PC-3 (cell line): ENCODE results near the gene PKMYT1. TPM values are rescaled to one million over a fixed set of nuclear protein-coding genes. Genes with fewer than 3 reads are reported as not detected.

Source experiments
- ATAC-seq: fragments of 200-7000 bp; cut with Tn5 transposase; 2 replicates; pipeline ENCODE4 v1.9.1; 2020; ENCODE audit warnings: mild to moderate bottlenecking, moderate library complexity
- BruUV-seq: library from RNA; stranded (reverse); fragments of 400-500 nt; replicated peaks from 2 replicates; lab custom pipeline; 2021; lab: Mats Ljungman, UMichigan
- CTCF ChIA-PET: fragments of 300-600 bp; sonication (Branson Sonifier 250); formaldehyde crosslinking; loops from one replicate; lab custom pipeline; 2022; ENCODE audit warnings: antibody characterized with exemption; lab: Charles Lee
- POLR2A ChIA-PET: fragments of 300-600 bp; sonication (Branson Sonifier 250); formaldehyde crosslinking; loops from one replicate; lab custom pipeline; 2022; ENCODE audit warnings: antibody characterized with exemption; ENCODE audit not compliant: unreplicated experiment; lab: Charles Lee
- DNase-seq: peaks from one replicate; pipeline ENCODE4 v3.0.0-alpha.2; 2015
- H2AFZ ChIP-seq: fragments of 300-600 bp; sonication (generic); 2 replicates; pipeline ENCODE4 v1.6.0; 2016; ENCODE audit warnings: antibody characterized with exemption, low read length
- H3F3A ChIP-seq: fragments of 300-600 bp; sonication (generic); one replicate; pipeline ENCODE4 v1.6.0; 2017; ENCODE audit warnings: antibody characterized with exemption, low read length, control low read depth, mild to moderate bottlenecking; ENCODE audit not compliant: unreplicated experiment
- H3K27ac ChIP-seq: fragments of 300-600 bp; sonication (generic); 2 replicates; pipeline ENCODE4 v1.5.1; 2016; ENCODE audit warnings: mild to moderate bottlenecking, low read length
- H3K27me3 ChIP-seq: fragments of 300-600 bp; sonication (generic); 2 replicates; pipeline ENCODE4 v1.6.1; 2016; ENCODE audit warnings: low read length, mixed read lengths
- H3K36me3 ChIP-seq: fragments of 300-600 bp; sonication (generic); 2 replicates; pipeline ENCODE4 v1.6.1; 2016; ENCODE audit warnings: low read depth, mixed run types, low read length, mixed read lengths
- H3K4me1 ChIP-seq: fragments of 300-600 bp; sonication (generic); 2 replicates; pipeline ENCODE4 v1.5.1; 2016; ENCODE audit warnings: low read length; ENCODE audit not compliant: insufficient read depth
- H3K4me2 ChIP-seq: fragments of 300-600 bp; sonication (generic); 2 replicates; pipeline ENCODE4 v1.6.0; 2016; ENCODE audit warnings: low read length
- H3K4me3 ChIP-seq: fragments of 300-600 bp; sonication (generic); 2 replicates; pipeline ENCODE4 v1.5.1; 2016; ENCODE audit warnings: mild to moderate bottlenecking, low read length, mixed read lengths
- H3K79me2 ChIP-seq: fragments of 300-600 bp; sonication (generic); 2 replicates; pipeline ENCODE4 v1.6.1; 2017; ENCODE audit warnings: low read length, mixed read lengths
- H3K9ac ChIP-seq: fragments of 300-600 bp; sonication (generic); 2 replicates; pipeline ENCODE4 v1.6.0; 2016; ENCODE audit warnings: mild to moderate bottlenecking, low read length
- H3K9me2 ChIP-seq: fragments of 300-600 bp; sonication (generic); replicated peaks from 2 replicates; pipeline ENCODE4 v1.6.1; 2016; ENCODE audit warnings: mixed run types, low read length, mixed read lengths
- H3K9me3 ChIP-seq: fragments of 300-600 bp; sonication (generic); 2 replicates; pipeline ENCODE4 v1.6.1; 2016; ENCODE audit warnings: low read length, mixed read lengths
- H4K20me1 ChIP-seq: fragments of 300-600 bp; sonication (generic); 2 replicates; pipeline ENCODE4 v1.6.1; 2016; ENCODE audit warnings: low read length, mixed read lengths
- CTCF ChIP-seq: fragments of 300-600 bp; sonication (generic); conservative IDR thresholded peaks from 2 replicates; pipeline ENCODE4 v1.5.1; 2017; ENCODE audit warnings: antibody characterized with exemption, low read depth, mild to moderate bottlenecking, low read length
- EZH2 ChIP-seq: fragments of 300-600 bp; sonication (generic); IDR thresholded peaks from one replicate; pipeline ENCODE4 v1.6.1; 2017; ENCODE audit warnings: antibody characterized with exemption, mild to moderate bottlenecking, low read length; ENCODE audit not compliant: unreplicated experiment
- EZH2phosphoT487 ChIP-seq: fragments of 300-600 bp; sonication (generic); IDR thresholded peaks from 2 replicates; pipeline ENCODE4 v1.6.1; 2018; ENCODE audit warnings: mild to moderate bottlenecking, antibody characterized with exemption, low read length, borderline replicate concordance
- intact Hi-C: fragments of 100-400 bp; cut with micrococcal nuclease; formaldehyde crosslinking; loops from 2 replicates; pipeline ENCODE4 v1.9.0; 2023
- total RNA-seq: library from RNA; depleted of rRNA; stranded (reverse); fragments of >200 nt; gene quantifications from 2 replicates; pipeline ENCODE4 v1.2.3, GENCODE V29; 2014

The PKMYT1 gene
- total RNA-seq, 1 experiment from 2014 or later = 51.9 TPM

DNA sequence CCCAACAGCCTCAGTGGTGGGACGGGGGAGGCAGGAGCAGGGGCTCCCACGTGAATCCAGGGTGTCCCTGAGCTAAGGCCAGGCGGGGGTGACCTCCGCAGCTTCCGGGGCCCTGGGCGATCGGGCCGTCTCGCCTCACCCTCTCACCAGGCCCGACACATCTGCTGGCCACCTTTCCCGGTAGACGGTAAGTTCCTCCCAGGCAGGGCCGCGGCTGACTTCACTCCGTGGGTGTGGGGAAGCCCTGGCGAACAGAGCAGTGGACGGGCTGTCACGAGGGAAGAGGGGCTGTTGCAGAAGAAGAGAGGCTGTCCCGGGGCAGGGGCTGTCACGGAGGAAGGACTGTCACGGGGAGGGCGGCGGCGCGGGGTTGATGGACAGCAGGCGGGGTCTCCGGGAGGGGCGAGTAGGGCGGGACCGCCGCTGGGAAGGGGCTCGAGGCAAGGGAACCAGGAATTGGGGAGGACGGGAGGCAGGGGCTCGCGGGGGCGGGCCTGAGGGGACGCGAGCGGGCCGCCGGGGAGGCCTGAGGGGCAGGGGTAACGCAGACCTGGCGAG lies 498 bp downstream of the PKMYT1 start:
- H3K79me2 ChIP-seq = peaks cover 34% of the 10 kb centered on the region
- no peak for DNase-seq
- intact Hi-C loops = loop anchor here (1.0 kb wide), 1 partner anchor 45 kb away; the partner anchor contains the start of gene THOC6
- no TSS peak for BruUV-seq
- H3K36me3 ChIP-seq = peaks cover 6% of the 10 kb centered on the region; the same call in 1 of the 2 replicates
- no peaks in the 10 kb centered on the region for H3K27me3 ChIP-seq
- peak; percentile 10 for ATAC-seq
- peak overlapping the region; percentile 98 for H3K9ac ChIP-seq
- H2AFZ ChIP-seq = peak overlapping the region; percentile 65
- H3F3A ChIP-seq = no peaks in the 10 kb centered on the region
- no peaks in the 10 kb centered on the region for H3K9me3 ChIP-seq
- peak overlapping the region; percentile 93 for H3K4me3 ChIP-seq
- H3K4me2 ChIP-seq = peak overlapping the region; percentile 98
- H3K27ac ChIP-seq = peak overlapping the region; percentile 59
- ChIA-PET CTCF (no interaction called here), POLR2A (no interaction called here)
- H4K20me1 ChIP-seq = no peaks in the 10 kb centered on the region
- peaks cover 19% of the 10 kb centered on the region for H3K4me1 ChIP-seq
- TF ChIP-seq EZH2 (no peak), CTCF (no peak), EZH2phosphoT487 (no peak)
- no peaks in the 10 kb centered on the region for H3K9me2 ChIP-seq

GRCh38 chr16:2977440-2977839 lies 2.8 kb downstream of the PKMYT1 start:
- ATAC-seq = peak; percentile 24
- TF ChIP-seq EZH2 (no peak), CTCF (no peak), EZH2phosphoT487 (no peak)
- Histone ChIP-seq H3K9me3 (no peaks in the 10 kb centered on the region), H3K36me3 (peaks cover 6% of the 10 kb centered on the region; the same call in 1 of the 2 replicates), H2AFZ (no peak overlapping the region), H3K9me2 (no peaks in the 10 kb centered on the region), H3F3A (no peaks in the 10 kb centered on the region), H4K20me1 (no peaks in the 10 kb centered on the region), H3K79me2 (peaks cover 34% of the 10 kb centered on the region), H3K9ac (no peak overlapping the region), H3K27me3 (no peaks in the 10 kb centered on the region), H3K4me2 (peak overlapping the region; percentile 67), H3K27ac (peak overlapping the region; percentile 59), H3K4me1 (peaks cover 19% of the 10 kb centered on the region), H3K4me3 (peak overlapping the region; percentile 27; the same call in 1 of the 2 replicates)
- peak; percentile 69 for DNase-seq
- BruUV-seq = no TSS peak
- intact Hi-C loops = no loop called here
- CTCF ChIA-PET = no interaction called here
- POLR2A ChIA-PET = no interaction called here

- Histone ChIP-seq H3K9me3 (no peaks in the 10 kb centered on the region), H3K36me3 (peaks cover 6% of the 10 kb centered on the region; the same call in 1 of the 2 replicates), H3K9ac (no peak overlapping the region), H3K27me3 (no peaks in the 10 kb centered on the region), H3K4me2 (no peak overlapping the region), H3K4me3 (no peak overlapping the region), H3K9me2 (no peaks in the 10 kb centered on the region), H3F3A (no peaks in the 10 kb centered on the region), H2AFZ (no peak overlapping the region), H3K27ac (peak overlapping the region; percentile 41), H3K79me2 (peaks cover 34% of the 10 kb centered on the region), H3K4me1 (peaks cover 19% of the 10 kb centered on the region), H4K20me1 (no peaks in the 10 kb centered on the region)
- CTCF ChIA-PET = no interaction called here
- DNase-seq (no peak), ATAC-seq (no peak)
- no peak for TF ChIP-seq EZH2
- intact Hi-C loops = no loop called here
- no TSS peak for BruUV-seq
- POLR2A ChIA-PET = no interaction called here
Measured at GRCh38 chr16:2976673-2977072, 3.6 kb downstream of the PKMYT1 start.
